Caki2 (cell line): Measurements from ENCODE around the gene AP1B1. TPM values are rescaled to one million over a fixed set of nuclear protein-coding genes. Genes with fewer than 3 reads are reported as not detected.
"Not testable (repeated sequence)": the region's sequence is repeated elsewhere in the genome, so short reads cannot be mapped to it uniquely, and the experiment has no call there.

ENCODE experiments used
- DNase-seq: peaks from one replicate; pipeline ENCODE4 v3.0.0-alpha.2; 2015; ENCODE audit warnings: low read depth
- in situ Hi-C: cut with HindIII; loops from 2 replicates; pipeline ENCODE4 v1.10.0; 2016; ENCODE audit warnings: low sequenced_read_pairs, low pct_unique_long_range_greater_than_20kb, mixed read lengths
- total RNA-seq: library from RNA; depleted of rRNA; stranded (reverse); fragments of >200 nt; shearing (Covaris generic); gene quantifications from 2 replicates; pipeline ENCODE4 v1.2.3, GENCODE V29; 2014; ENCODE audit warnings: low replicate concordance

AP1B1 gene
- total RNA-seq, 1 experiment from 2014 or later: 70.2 TPM

GRCh38 chr22:29359469-29359868 is 28.9 kb downstream of the AP1B1 start:
- in situ Hi-C loops: no loop called here
- peak; percentile 52 for DNase-seq

- in situ Hi-C loops, DNase-seq: not testable (repeated sequence)
Measured at GRCh38 chr22:29357193-29357890, 31.0 kb downstream of the AP1B1 start.

GRCh38 chr22:29353860-29354259 is 34.5 kb downstream of the AP1B1 start:
- DNase-seq: no peak
- in situ Hi-C loops: no loop called here

- in situ Hi-C loops: no loop called here
- no peak for DNase-seq
Measured at GRCh38 chr22:29353286-29353685, 35.1 kb downstream of the AP1B1 start.

- in situ Hi-C loops: no loop called here
- no peak for DNase-seq
Measured at GRCh38 chr22:29352778-29353177, 35.6 kb downstream of the AP1B1 start.

GRCh38 chr22:29351891-29352290 is 36.5 kb downstream of the AP1B1 start:
- in situ Hi-C loops: no loop called here

GRCh38 chr22:29351042-29351441 is 37.3 kb downstream of the AP1B1 start:
- DNase-seq: no peak
- in situ Hi-C loops: no loop called here

More at GRCh38 chr22:29351891-29352290, 36.5 kb downstream of the AP1B1 start:
- DNase-seq: no peak

GRCh38 chr22:29348956-29349355 is 39.4 kb downstream of the AP1B1 start:
- no peak for DNase-seq
- in situ Hi-C loops: no loop called here

- DNase-seq: no peak
- in situ Hi-C loops: no loop called here
Measured at GRCh38 chr22:29348041-29348440, 40.3 kb downstream of the AP1B1 start.

- in situ Hi-C loops: no loop called here
- no peak for DNase-seq
Measured at GRCh38 chr22:29346659-29347058, 41.7 kb downstream of the AP1B1 start.

GRCh38 chr22:29345932-29346331 is 42.4 kb downstream of the AP1B1 start:
- in situ Hi-C loops: no loop called here
- DNase-seq: no peak

GRCh38 chr22:29344889-29345288 is 43.5 kb downstream of the AP1B1 start:
- in situ Hi-C loops, DNase-seq: not testable (repeated sequence)

GRCh38 chr22:29344137-29344536 is 44.2 kb downstream of the AP1B1 start:
- peak; percentile 84 for DNase-seq
- in situ Hi-C loops: no loop called here

- DNase-seq: no peak
- in situ Hi-C loops: no loop called here
Measured at GRCh38 chr22:29343313-29343805, 45.0 kb downstream of the AP1B1 start.

- DNase-seq: no peak
- in situ Hi-C loops: no loop called here
Measured at GRCh38 chr22:29342577-29343312, 45.6 kb downstream of the AP1B1 start.

- DNase-seq: no peak
- in situ Hi-C loops: no loop called here
Measured at GRCh38 chr22:29342177-29342576, 46.2 kb downstream of the AP1B1 start.

- no peak for DNase-seq
- in situ Hi-C loops: no loop called here
Measured at GRCh38 chr22:29341849-29342127, 46.6 kb downstream of the AP1B1 start.

- in situ Hi-C loops: no loop called here
- no peak for DNase-seq
Measured at GRCh38 chr22:29341056-29341848, 47.1 kb downstream of the AP1B1 start.

- DNase-seq: no peak
- in situ Hi-C loops: no loop called here
Measured at GRCh38 chr22:29340566-29340965, 47.8 kb downstream of the AP1B1 start.
